Activated CD4-positive, alpha-beta T cell treated with anti-CD3 and anti-CD28 coated beads for 48 hours (primary cell): Measurements from ENCODE around the gene NUBPL.
"Not testable (repeated sequence)": the region's sequence is repeated elsewhere in the genome, so short reads cannot be mapped to it uniquely, and the experiment has no call there.

ENCODE experiments used
- DNase-seq: peaks from one replicate; pipeline ENCODE4 v3.0.0-alpha.2; 2020

The NUBPL gene

DNA sequence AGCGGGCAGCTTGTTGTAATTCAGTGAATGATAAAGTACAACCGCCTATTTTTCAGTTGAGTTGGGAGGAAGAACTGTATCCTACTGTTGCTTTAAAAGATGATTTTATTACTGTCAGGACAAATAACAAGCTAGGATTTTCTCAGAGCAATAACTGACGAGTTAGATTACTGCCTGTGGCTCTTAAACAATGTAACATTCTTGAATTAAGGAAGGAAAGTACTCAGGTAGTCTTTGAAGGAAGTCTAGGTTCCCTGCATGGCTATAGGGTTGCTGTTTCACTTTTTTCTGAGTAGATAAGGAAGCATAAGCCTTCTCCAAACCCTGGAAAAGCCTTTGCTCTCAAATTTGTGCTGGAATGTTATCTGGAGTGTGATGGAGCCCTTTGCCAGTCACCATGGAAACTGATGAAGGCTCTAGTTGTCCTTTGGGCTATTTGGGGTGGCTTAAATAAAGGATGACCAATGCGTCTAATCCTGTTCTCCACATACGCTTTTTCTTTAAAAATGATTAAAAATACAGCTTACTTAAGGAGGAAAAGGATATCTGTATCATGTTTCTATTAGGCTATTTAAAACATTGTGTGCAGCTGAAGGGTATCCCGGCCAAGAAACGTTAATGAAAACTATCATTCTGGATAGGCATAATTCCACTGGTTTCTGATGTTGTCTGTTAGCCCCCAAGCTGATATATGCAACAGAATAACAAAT, 17.7 kb downstream of the NUBPL start:
- DNase-seq: no peak

DNA sequence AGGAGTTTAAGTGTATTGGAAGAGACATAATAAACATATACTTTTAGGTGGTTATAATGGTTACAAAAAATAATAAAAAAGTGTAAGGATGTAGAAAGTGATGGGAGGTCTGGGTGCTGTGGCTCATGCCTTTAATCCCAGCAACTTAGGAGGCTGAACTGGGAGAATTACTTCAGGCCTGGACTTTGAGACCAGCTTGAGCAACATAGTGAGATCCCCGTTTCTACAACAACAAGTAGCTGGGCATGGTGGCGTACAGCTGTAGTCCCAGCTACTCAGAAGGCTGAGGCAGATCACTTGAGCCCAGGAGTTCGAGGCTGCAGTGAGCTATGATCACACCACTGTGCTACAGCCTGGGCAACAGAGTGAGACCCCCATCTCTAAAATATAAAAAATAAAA, 19.0 kb downstream of the NUBPL start:
- DNase-seq: no peak

DNA sequence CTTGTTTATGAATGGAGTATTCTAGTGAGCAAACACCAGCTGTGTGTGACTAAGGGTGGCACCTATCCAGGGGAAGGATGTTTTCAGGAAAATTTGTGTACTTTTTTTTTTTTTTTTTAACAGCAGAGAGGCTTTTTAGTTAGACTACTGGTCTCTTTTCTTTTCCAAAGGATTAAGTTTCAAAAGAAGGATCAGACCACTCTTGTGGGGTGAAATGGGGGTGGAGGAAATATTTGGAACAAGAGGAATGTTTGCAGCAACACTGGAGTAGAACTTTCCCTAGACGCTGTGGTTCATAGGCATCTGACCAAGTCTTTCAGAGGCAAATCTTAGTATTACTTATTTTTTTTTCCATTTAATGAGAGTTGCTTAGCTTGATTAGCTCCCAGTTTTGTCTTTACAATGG, 21.1 kb downstream of the NUBPL start:
- no peak for DNase-seq

DNA sequence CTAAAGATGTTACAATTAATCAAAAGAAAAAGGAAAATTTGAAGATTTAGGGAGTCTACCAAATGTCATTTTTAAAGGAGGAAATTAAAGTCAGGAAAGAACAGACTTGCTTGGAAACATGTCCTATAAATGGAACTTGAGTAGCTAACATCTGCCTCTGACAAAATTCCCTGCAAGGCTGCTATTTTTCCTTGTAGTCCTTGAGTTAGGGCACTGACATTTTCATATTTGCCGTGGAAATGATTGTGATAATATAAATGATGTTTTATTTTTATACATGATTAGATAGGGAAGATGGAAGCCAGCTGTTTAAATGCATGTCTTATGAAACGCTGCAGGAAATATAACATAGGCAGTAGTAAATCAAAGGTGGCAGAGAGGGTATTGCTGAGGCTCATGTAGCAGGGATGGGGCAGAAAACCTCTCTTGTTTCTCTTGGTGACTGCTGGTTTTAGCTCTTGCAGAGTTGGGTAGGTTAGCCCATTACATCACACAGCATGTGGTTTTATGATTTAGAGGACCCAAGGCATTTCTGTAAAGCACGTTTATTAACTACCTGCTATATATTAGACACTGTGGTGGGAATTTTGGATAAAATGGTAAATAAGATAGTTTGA, 21.7 kb downstream of the NUBPL start:
- no peak for DNase-seq

DNA sequence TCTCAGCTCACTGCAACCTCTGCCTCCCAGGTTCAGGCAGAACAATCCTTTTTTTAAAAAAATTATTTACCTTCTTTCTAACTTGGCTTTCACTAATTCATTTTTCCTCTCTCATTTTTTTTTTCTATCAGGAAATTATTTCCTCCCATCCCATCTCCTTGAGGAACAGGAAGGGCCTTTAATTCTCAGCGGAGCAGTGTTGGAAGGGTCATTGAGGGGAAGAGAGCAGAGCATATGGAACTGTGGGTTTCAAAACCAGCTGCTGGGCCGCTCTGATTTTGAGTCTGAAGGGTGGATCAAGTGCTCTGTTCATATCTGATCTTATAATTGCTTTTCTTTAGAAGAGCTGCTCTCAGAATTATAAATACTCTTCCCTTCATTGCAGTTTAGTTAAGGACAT, 29.0 kb downstream of the NUBPL start:
- no peak for DNase-seq

DNA sequence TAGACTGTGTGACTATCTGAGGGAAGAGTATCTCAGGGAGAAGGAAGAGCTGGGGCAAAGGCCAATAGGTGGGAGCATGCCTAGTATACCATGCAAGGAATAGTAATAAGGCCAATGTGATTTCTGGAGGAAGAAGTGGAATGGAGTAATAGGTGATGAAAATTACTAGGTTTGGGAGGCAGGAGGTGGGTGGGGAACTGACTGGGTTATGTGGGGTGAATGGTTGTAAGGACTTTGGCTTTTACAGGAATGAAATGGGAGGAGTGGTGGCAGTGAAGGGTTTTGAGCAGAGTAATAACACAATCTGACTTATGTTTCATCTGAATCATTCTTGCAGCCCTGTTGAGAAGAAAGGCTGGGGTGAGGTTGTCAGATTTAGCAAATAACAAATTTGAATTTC, 30.9 kb downstream of the NUBPL start:
- no peak for DNase-seq

DNA sequence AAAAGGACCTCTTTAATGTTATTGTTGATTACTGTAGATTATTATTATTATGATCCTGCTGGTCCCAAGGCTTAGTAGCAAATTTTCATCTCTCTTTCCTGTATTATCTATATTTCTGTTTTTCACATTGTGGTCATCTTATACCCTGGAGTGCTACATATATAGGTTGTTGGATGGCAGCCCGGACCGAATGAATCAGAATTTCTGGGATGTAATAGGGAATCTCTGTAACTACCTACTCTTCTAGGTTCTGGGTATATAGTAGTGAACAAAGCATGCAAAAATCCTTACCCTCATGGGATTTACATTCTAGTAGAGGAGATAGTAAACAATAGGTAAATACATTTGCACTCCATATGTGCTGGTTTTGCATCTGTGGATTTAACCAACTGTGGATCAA, 31.4 kb downstream of the NUBPL start:
- no peak for DNase-seq

DNA sequence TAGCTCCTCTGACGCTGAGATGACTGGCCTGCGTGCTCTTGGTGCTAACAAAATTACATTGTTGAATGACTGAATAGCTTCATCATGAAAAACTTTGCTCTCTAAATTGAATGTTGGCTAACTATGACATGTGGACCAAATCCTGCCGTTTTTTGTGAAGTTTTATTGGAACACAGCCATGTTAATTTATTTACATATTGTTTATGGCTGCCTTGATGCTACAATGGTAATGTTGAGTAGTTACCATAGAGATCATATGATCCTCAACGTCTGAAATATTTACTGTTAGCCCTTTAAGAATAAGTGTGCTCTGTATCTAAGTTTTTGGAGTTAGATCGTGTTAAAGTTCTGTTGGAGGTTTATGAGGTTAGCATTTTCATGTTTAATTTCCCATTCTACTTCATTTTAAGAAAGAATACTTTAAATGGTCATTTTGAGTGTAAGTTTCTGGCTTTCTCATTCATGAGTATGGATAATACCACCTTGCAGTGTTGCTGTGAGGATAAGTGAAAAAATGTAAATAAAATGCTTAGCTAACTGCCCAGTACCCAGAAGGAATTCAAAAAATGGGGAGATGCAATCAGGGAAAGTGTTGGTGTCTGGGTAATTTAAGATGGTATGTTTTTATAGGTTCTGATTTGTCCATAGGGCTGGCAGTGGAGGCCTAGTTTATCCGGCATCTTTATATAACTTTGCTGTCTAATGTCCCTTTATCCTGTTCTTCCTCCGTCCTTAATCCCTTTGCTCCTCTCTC, 35.3 kb downstream of the NUBPL start:
- no peak for DNase-seq

DNA sequence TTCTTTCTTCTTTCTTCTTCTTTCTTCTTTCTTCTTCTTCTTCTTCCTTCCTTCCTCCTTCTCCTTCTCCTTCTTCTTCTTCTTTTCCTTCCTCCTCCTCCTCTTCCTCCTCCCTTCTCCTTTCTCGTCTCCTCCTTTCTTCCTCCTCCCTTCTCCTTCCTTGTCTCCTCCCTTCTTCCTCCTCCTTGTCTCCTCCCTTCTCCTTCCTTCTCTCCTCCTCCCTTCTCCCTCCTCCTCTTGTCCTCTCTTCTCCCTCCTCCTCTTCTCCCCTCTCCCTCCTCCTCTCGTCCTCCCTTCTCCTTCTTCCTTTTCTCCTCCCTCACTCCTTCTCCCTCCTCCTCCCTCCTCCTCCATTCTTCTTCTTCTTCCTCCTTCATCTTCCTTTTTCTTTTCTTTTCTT, 44.5 kb downstream of the NUBPL start:
- no peak for DNase-seq

DNA sequence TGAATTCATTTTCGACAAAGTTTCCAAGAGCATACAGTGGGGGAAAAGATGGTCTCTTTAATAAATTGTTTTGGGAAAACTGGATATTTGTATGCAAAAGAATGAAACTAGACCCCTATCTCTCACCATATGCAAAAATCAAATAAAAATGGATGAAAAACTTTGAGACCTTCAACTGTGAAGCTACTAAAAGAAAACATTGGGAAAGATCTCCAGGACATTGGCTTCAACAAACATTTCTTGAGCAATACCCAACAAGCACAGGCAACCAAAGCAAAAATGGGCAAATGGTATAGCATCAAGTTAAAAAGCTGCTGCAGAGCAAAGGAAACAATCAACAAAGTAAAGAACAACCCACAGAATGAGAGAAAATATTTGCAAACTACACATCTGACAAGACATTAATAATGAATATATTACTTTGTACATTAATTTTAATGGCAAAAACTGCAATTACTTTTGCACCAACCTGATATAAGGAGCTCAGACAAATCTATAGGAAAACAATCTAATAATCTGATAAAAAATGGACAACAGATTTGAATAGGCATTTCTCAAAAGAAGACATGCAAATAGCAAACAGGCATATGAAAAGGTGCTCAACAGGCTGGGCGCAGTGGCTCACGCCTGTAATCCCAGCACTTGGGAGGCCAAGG, 50.7 kb downstream of the NUBPL start:
- no peak for DNase-seq

DNA sequence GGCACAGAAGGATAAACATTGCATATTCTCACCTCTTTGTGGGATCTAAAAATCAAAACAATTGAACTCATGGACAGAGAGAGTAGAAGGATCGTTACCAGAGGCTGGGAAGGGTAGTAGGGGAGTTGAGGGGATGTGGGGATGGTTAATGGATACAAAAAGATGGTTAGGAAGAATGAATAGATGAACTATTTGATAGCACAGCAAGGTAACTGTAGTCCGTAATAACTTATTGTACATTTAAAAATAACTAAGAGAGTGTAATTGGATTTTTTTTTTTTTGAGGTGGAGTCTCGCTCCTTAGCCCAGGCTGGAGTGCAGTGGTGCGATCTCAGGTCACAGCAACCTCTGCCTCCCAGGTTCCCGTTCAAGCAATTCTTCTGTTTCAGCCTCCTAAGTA, 52.0 kb downstream of the NUBPL start:
- no peak for DNase-seq

DNA sequence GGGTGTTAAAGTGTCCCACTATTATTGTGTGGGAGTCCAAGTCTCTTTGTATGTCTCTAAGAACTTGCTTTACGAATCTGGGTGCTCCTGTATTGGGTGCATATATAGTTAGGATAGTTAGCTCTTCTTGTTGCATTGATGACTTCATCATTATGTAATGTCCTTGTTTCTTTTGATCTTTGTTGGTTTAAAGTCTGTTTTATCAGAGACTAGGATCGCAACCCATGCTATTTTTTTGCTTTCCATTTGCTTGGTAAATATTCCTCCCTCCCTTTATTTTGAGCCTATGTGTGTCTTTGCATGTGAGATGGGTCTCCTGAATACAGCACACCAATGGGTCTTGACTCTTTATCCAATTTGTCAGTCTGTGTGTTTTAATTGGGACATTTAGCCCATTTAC, 57.7 kb downstream of the NUBPL start:
- DNase-seq: not testable (repeated sequence)

DNA sequence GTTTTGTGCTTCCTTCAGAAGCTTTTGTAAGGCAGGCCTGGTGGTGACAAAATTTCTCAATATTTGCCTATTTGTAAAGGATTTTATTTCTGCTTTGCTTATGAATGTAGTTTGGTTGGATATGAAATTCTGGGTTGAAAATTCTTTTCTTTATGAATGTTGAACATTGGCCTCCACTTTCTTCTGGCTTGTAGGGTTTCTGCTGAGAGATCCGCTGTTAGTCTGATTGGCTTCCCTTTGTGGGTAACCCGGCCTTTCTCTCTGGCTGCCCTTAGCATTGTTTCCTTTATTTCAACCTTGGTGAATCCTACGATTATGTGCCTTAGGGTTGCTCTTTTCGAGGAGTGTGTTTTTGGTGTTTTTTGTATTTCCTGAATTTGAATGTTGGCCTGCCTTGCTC, 58.2 kb downstream of the NUBPL start:
- DNase-seq: no peak

DNA sequence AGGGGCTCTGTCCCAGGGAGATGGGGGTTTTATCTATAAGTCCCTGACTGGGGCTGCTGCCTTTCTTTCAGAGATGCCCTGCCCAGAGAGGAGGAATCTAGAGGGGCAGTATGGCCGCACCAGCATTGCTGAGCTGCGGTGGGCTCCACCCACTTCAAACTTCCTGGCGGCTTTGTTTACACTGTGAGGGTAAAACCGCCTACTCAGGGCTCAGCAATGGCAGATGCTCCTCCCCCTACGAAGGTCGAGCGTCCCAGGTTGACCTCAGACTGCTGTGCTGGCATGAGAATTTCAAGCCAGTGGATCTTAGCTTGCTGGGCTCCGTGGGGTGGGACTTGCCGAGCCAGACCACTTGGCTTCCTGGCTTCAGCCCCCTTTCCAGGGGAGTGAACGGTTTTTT, 59.7 kb downstream of the NUBPL start:
- DNase-seq: not testable (repeated sequence)

DNA sequence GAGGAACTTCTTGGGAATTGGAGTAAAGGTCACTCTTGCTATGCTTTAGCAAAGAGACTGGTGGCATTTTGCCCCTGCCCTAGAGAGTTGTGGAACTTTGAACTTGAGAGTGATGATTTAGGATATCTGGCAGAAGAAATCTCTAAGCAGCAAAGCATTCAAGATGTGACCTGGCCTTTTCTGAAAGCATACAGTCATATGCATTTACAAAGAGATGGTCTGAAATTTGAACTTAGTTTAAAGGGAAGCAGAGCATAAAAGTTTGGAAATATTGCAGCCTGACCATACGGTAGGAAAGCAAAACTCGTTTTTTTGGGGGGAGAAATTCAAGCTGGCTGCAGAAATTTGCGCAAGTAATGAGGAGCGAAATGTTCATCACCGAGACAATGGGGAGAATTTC, 60.9 kb downstream of the NUBPL start:
- no peak for DNase-seq

DNA sequence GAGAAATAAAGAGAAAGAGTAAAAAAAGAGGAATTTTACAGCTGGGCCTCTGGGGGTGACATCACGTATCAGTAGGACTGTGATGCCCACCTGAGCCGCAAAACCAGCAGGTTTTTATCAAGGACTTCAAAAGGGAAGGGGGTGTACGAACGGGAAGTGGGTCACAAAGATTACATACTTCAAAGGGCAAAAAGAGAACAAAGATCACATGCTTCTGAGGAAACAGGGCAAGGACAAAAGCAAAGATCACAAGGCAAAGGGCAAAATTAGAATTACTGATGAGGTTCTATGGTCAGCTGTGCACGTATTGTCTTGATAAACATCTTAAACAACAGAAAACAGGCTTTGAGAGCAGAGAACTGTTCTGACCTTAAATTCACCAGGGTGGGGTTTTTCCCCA, 91.7 kb downstream of the NUBPL start:
- not testable (repeated sequence) for DNase-seq

DNA sequence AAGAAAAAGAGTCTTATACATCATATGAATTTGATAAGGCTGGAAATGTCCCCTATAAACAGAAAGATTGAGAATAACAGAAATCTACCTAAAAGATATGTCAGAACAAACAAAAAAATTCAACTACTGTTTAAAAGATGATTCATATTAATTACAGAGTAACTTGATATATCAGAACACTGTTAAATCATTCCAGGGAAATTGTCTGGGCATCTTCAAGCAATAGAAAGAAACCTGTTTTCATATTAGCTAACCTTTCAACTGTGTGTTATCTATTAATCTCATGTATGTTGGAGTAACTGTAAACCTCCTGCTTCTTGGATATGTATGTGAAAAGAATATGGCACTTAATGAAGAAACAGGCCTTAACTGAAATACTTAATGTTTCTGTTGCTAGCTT, 96.7 kb downstream of the NUBPL start:
- no peak for DNase-seq

DNA sequence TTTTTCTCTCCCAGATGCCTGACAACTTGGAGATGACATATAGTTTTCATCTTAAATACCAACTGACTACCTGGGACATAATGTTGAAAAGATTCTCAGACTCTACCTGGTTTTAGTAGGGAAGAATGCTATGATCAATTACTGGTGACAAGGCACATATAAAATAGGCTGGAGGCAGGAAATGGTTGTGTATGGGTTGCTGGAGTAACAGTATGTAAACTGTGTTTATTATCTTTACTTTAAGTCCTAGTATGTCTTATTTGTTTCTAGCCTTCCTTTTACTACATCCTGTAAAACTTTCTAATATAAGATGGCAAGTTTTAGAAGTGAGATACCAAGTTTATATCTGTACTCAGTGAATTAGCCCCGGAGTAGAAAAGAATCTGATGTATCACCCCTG, 98.1 kb downstream of the NUBPL start:
- DNase-seq: no peak

DNA sequence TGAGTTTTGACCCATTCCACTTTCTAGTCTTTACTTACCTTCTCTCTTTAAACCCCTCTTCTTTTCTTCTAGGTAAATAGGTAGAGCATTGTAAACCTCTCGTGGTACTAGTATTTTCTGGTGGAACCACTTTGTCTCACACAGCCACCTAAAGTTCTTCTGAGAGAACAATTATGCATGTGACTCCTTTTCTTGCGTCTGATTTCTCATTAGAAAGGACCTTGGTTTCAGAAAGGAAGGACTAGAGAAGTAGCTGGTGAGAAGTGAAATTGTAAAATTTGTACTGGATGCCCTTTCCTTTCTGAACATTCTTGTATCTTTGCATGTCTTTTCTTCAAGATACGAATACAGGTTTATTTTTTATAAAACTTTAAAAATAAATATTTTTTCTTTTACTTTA, 99.0 kb downstream of the NUBPL start:
- no peak for DNase-seq

DNA sequence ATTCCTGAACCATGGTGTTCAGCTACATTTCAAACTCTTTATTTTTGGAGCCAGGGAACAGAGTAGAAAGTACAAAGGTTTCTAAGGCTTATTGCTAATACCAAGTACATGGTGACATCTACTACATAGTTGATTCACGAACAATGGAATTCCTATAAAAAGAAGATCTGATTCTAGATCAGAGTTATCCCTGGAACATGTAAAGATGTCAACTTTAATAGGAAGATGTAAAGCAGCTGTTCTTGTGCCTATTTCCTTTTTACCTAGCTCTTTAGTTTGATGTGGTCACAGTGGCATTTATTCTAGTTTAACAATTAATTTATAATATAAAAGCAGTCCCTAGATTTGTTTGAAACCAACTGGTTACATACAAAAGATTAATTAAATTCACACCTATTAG, 99.5 kb downstream of the NUBPL start:
- DNase-seq: no peak

DNA sequence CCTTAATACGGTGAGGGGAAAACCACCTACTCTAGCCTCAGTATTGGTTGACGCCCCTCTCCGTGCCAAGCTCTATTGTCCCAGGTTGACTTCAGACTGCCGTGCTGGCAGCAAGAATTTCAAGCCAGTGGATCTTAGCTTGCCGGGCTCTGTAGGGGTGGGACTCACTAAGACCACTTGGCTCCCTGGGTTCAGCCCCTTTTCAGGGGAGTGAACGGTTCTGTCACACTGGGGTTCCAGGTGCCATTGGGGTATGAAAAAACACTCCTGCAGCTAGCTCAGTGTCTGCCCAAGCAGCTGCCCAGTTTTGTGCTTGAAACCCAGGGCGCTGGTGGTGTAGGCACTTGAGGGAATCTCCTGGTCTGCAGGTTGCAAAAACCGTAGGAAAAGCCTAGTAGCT, 107.1 kb downstream of the NUBPL start:
- no peak for DNase-seq

DNA sequence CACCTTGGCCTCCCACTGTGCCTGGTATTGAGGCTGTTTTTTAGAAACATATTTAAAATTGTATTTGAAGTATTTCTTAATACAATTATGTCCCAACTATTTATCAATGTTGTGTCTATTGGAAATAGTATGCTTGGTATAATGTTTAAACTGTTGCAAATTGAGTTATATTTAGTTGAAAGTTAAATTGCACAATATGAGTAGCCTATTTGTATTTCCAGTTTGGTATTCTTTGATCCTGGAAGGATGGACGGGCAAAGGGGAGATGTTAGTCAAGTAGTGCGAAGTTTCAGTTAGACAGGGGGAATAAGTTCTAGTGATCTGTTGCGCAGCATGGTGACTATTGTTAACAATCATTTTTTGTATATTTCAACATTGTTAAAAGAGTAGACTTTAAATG, 111.5 kb downstream of the NUBPL start:
- DNase-seq: no peak

DNA sequence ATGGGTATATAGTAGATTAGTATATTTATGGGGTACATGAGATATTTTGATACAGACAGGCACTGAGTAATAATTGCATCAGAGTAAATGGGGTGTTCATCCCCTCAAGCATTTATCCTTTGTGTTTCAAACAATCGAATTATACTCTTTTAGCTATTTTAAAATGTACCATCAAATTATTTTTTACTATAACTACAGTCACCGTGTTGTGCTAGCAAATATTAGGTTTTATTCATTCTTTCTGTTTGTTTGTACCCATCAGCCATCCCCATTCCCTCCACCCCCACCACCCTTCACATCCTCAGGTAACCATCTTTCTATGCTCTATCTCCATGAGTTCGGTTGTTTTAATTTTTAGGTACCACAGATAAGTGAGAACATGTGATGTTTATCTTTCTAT, 115.8 kb downstream of the NUBPL start:
- no peak for DNase-seq

DNA sequence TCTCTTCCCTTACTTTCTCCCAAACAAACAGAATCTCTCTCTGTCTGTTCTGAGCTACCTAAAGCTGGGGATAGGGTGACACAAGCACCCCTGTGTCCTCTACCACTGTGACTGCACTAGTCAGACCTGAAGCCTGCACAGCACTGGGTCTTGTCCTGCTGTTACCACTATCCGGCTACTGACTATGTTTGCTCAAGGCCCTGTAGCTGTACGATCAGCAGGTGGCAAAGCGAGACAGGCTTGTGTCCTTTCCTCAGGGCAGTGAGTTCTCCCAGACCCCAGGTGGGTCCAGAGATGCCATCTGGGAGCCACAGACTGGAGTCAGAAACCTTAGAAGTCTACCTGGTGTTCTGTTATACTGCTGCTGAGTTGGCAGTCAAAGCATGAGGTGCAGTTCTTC, 116.4 kb downstream of the NUBPL start:
- no peak for DNase-seq
